HG02885 (cell line): ENCODE data around the gene PLEKHG7.
"Not testable (repeated sequence)": the region's sequence is repeated elsewhere in the genome, so short reads cannot be mapped to it uniquely, and the experiment has no call there.

ENCODE experiments used
- ATAC-seq: cut with Tn5 transposase; IDR thresholded peaks from one replicate; pipeline ENCODE4 v1.9.1; 2021; ENCODE audit warnings: mild to moderate bottlenecking; ENCODE audit not compliant: unreplicated experiment, poor library complexity

PLEKHG7 gene

GRCh38 chr12:92740411-92740810 is 37.6 kb downstream of the PLEKHG7 start:
- ATAC-seq = no peak

- no peak for ATAC-seq
These were observed 40.2 kb downstream of the PLEKHG7 start for GRCh38 chr12:92743026-92743425.

- no peak for ATAC-seq
These were observed 43.2 kb downstream of the PLEKHG7 start for GRCh38 chr12:92745856-92746550.

GRCh38 chr12:92747151-92747550 is 44.4 kb downstream of the PLEKHG7 start:
- no peak for ATAC-seq

GRCh38 chr12:92749691-92750090 is 46.9 kb downstream of the PLEKHG7 start:
- not testable (repeated sequence) for ATAC-seq

- no peak for ATAC-seq
These were observed 51.4 kb downstream of the PLEKHG7 start for GRCh38 chr12:92753976-92754885.

- no peak for ATAC-seq
These were observed 54.3 kb downstream of the PLEKHG7 start for GRCh38 chr12:92756898-92757596.

- no peak for ATAC-seq
These were observed 54.9 kb downstream of the PLEKHG7 start for GRCh38 chr12:92757597-92758121.

GRCh38 chr12:92759634-92760268 is 57.0 kb downstream of the PLEKHG7 start:
- no peak for ATAC-seq

GRCh38 chr12:92762773-92763172 is 60.0 kb downstream of the PLEKHG7 start:
- ATAC-seq = no peak

GRCh38 chr12:92764831-92765230 is 62.0 kb downstream of the PLEKHG7 start:
- ATAC-seq = no peak

GRCh38 chr12:92765871-92766270 is 63.1 kb downstream of the PLEKHG7 start:
- no peak for ATAC-seq

- ATAC-seq = peak; percentile 90
These were observed 66.5 kb downstream of the PLEKHG7 start for GRCh38 chr12:92769124-92769901.

- no peak for ATAC-seq
These were observed 68.2 kb downstream of the PLEKHG7 start for GRCh38 chr12:92771001-92771400.

GRCh38 chr12:92775416-92775815 is 72.6 kb downstream of the PLEKHG7 start:
- no peak for ATAC-seq

GRCh38 chr12:92778525-92778924 is 75.7 kb downstream of the PLEKHG7 start:
- no peak for ATAC-seq

- ATAC-seq = no peak
These were observed 77.1 kb downstream of the PLEKHG7 start for GRCh38 chr12:92779902-92780301.

GRCh38 chr12:92784356-92784755 is 81.6 kb downstream of the PLEKHG7 start:
- ATAC-seq = no peak

GRCh38 chr12:92784797-92785562 is 82.2 kb downstream of the PLEKHG7 start:
- peak; percentile 98 for ATAC-seq
